ENCODE results near the gene NID1. TPM values are rescaled to one million over a fixed set of nuclear protein-coding genes. Genes with fewer than 3 reads are reported as not detected.
A peak's percentile ranks its signal among the peaks of the same experiment; 100 is the strongest.

NID1 gene
- total RNA-seq, 4 donors from 2014 or later, result 23.4 to 80.0 (median 30.7) TPM

DNA sequence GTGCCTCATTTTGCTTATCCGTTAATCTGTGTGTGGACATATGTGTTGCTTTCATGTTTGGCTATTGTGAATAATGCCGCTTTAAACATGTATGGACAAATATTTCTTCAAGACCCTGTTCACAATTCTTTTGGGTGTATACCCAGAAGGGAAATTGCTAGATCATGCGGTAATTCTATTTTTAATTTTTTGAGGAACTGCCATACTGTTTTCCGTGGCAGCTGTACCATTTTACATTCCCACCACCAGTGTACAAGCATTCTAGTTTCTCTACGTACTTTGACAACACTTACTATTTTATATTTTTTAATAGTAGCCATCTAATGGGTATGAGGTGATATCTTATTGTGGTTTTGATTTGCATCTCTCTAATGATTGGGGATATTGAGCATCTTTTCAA, 7.1 kb upstream of the NID1 start:
- DNase-seq (ENCODE audit: low spot score in 2 of 2), result no peak
- 83 to 89% methylated on average over 5 of the region's 5 CpGs for WGBS, 2 donors
- intact Hi-C loops (cut with DNase I; ENCODE audit: low total_unique reads), result no loop called here
- H3K4me3 ChIP-seq (ENCODE audit: low read depth, poor library complexity, severe bottlenecking), result no peak overlapping the region
- TF ChIP-seq POLR2A (IDR thresholded peaks at IDR 0.05), result no peak
- TF ChIP-seq, protein P1, sequence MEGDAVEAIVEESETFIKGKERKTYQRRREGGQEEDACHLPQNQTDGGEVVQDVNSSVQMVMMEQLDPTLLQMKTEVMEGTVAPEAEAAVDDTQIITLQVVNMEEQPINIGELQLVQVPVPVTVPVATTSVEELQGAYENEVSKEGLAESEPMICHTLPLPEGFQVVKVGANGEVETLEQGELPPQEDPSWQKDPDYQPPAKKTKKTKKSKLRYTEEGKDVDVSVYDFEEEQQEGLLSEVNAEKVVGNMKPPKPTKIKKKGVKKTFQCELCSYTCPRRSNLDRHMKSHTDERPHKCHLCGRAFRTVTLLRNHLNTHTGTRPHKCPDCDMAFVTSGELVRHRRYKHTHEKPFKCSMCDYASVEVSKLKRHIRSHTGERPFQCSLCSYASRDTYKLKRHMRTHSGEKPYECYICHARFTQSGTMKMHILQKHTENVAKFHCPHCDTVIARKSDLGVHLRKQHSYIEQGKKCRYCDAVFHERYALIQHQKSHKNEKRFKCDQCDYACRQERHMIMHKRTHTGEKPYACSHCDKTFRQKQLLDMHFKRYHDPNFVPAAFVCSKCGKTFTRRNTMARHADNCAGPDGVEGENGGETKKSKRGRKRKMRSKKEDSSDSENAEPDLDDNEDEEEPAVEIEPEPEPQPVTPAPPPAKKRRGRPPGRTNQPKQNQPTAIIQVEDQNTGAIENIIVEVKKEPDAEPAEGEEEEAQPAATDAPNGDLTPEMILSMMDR (IDR thresholded peaks at IDR 0.05), result no peak

DNA sequence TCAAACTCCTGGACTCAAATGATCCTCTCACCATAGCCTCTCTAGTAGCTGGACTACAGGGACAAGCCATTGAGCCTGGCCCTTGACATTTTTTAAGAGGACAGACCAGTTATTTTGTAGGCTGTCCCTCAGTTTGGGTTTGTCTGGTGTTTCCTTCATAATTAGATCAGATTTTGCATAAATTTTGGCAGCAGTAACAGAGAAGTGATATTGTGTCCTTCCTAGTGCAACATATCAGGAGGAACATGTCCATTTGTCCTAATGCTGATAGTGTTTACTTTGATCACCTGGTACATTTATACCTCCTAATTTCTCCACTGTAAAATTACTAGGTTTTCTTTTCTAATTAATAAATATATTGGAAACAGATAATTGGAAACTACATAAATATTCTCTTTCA, 5.9 kb upstream of the NID1 start:
- no peak overlapping the region for H3K4me3 ChIP-seq (ENCODE audit: low read depth, poor library complexity, severe bottlenecking)
- DNase-seq (ENCODE audit: low spot score in 2 of 2), result no peak
- no peak for TF ChIP-seq POLR2A (IDR thresholded peaks at IDR 0.05)
- TF ChIP-seq, protein P1 (IDR thresholded peaks at IDR 0.05), result no peak
- intact Hi-C loops (cut with DNase I; ENCODE audit: low total_unique reads), result no loop called here

DNA sequence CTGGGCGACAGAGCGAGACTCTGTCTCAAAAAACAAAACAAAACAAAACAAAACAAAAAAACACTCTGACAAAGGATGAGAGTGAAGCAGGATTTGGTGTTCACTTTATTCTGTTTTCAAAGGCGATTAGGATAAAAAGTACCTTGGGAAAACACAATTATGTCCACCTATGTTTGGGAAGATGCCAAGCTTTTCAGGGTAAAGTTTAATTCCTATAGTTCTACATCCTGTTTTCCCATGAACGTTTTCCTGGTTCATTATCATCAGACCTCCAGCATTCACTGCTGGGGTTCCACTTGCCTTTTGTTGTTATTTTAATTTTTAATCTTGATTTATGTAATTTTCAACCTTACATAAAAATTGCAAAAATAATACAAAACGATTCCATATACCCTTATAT, 4.9 kb upstream of the NID1 start:
- WGBS, 2 donors, result 85 to 91% methylated on average over 5 of the region's 5 CpGs
- intact Hi-C loops (cut with DNase I; ENCODE audit: low total_unique reads), result no loop called here
- no peak for DNase-seq (ENCODE audit: low spot score in 2 of 2)
- no peak for TF ChIP-seq POLR2A (IDR thresholded peaks at IDR 0.05)
- TF ChIP-seq, protein P1 (IDR thresholded peaks at IDR 0.05), result no peak
- no peak overlapping the region for H3K4me3 ChIP-seq (ENCODE audit: low read depth, poor library complexity, severe bottlenecking)

DNA sequence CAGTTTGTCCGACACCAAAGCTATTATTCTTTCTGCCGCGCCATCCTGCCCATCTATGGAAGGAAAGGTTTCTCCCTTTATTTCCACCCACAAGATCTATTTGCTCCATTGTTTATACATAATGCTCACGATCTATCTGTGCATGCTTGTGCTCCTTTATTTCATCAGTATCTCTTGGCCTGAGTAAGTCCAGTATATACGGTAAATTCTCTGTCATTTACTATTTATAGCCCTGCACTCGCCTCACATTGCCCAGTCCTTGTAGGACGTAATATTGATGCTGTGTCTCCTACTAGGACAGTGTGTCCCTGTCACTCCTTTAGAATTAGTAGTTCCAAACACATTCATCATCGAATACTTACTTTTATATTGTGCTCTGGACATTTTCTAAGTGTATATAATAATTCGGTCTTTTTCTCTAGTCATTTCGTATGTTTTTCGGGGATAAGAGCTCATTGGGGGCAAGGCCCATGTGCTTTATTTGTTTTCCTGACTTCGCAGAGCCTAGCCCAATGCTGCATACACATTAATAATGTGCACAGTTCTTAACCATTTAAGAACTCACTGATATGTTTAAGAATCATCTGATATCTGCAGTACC, 3.1 kb upstream of the NID1 start:
- intact Hi-C loops (cut with DNase I; ENCODE audit: low total_unique reads), result no loop called here
- TF ChIP-seq, protein P1 (IDR thresholded peaks at IDR 0.05), result no peak
- WGBS, 2 donors, result 74 to 78% methylated on average over 12 of the region's 12 CpGs
- no peak overlapping the region for H3K4me3 ChIP-seq (ENCODE audit: low read depth, poor library complexity, severe bottlenecking)
- DNase-seq (ENCODE audit: low spot score in 2 of 2), result no peak

DNA sequence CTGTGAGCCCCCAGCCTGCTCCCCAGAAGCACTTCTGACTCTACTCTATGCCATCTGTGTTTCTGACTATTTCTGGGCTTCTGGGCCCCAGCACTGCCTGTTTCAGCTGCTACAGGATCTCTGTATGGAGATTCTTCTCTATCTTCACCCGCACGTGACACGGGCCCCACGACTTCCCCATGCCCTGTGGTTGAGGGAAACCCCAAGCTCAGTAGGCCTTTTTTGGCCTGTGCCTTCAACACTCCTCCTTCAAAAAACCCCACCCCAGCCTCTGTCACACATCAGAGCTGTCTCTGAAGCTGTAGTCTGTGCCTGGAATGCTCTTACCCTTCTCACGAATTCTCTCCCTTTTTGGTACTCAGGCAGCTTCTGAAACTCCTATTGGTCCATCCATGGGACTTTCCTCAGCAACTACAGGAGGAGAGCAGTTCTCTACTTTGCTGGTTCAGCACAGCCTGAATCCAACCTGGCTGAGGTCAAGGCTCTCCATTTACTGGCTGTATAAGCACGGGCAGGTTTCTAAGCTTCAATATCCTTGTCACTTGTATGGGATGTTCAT, 2.0 kb upstream of the NID1 start:
- intact Hi-C loops (cut with DNase I; ENCODE audit: low total_unique reads), result no loop called here
- peak; percentile 67 to 91 for DNase-seq (ENCODE audit: low spot score in 2 of 2)
- TF ChIP-seq, protein P1 (IDR thresholded peaks at IDR 0.05), result no peak
- no peak for TF ChIP-seq POLR2A (IDR thresholded peaks at IDR 0.05)
- H3K4me3 ChIP-seq (ENCODE audit: low read depth, poor library complexity, severe bottlenecking), result no peak overlapping the region
- 75 to 82% methylated on average over 6 of the region's 6 CpGs for WGBS, 2 donors

DNA sequence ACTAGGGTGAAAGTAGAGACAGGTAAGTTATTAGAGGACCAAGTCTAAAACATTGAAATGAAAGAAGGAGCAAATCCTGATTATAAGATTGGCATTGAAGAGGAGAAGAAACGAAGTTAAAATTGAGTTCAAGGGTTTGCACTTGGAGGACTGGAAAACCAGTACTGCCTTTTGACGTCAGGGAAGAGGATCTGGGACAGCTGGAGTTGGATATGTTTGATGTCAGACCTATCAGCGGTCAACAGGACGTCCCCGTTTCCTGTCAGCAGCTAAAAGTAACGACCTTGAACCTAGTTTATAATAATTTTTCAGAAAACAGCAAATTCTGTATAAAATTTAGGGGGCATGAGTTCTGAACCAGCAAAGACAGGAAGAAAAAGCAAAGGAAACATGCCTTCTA, 1.2 kb upstream of the NID1 start:
- no peak for DNase-seq (ENCODE audit: low spot score in 2 of 2)
- intact Hi-C loops (cut with DNase I; ENCODE audit: low total_unique reads), result no loop called here
- TF ChIP-seq, protein P1 (IDR thresholded peaks at IDR 0.05), result no peak
- no peak for TF ChIP-seq POLR2A (IDR thresholded peaks at IDR 0.05)
- H3K4me3 ChIP-seq (ENCODE audit: low read depth, poor library complexity, severe bottlenecking), result no peak overlapping the region
- WGBS, 2 donors, result 64 to 73% methylated on average over 6 of the region's 6 CpGs
